ENCODE measurements around the gene TCFL5. TPM values are rescaled to one million over a fixed set of nuclear protein-coding genes. Genes with fewer than 3 reads are reported as not detected.
"Not testable (repeated sequence)": the region's sequence is repeated elsewhere in the genome, so short reads cannot be mapped to it uniquely, and the experiment has no call there.

The TCFL5 gene
- total RNA-seq, 1 donor from 2014 or later = 11.0 TPM

DNA sequence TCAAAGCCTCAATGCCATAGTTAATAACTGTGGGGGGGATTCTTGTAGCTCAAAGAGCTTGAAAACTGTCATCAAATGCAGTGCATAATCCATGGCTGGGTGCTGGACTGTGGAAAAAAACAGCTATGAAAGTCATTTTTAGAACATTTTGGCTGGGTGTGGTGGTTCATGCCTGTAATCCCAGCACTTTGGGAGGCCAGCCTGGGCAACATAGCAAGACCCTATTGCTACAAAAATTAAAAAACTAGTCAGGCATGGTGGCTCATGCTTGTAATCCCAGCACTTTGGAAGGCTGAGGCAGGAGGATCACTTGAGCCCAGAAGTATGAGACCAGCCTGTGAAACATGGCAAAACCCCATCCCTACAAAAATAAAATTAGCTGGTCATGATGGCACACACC is 12.2 kb downstream of the TCFL5 start:
- no peaks in the 10 kb centered on the region for H3K4me1 ChIP-seq (ENCODE audit: insufficient read depth, low read length)
- FAIRE-seq (no peak), DNase-seq (ENCODE audit: low read depth) (no peak)
- no peak overlapping the region for H3K9ac ChIP-seq (ENCODE audit: low read length)
- no peaks in the 10 kb centered on the region for H3K27me3 ChIP-seq (ENCODE audit: insufficient read depth, low read length)
- peaks cover 11% of the 10 kb centered on the region for H3K36me3 ChIP-seq (ENCODE audit: insufficient read depth, low read length)
- peaks cover 10% of the 10 kb centered on the region for H3K36me3 Mint-ChIP-seq (ENCODE audit: low read depth, unreplicated experiment)
- H3K9me3 ChIP-seq (ENCODE audit: insufficient read depth, low read depth, low read length) = no peaks in the 10 kb centered on the region
- no peak overlapping the region for H3K4me3 Mint-ChIP-seq (ENCODE audit: unreplicated experiment)
- peaks cover 9% of the 10 kb centered on the region for H3K4me1 Mint-ChIP-seq (ENCODE audit: low read depth, unreplicated experiment)
- peaks cover 4% of the 10 kb centered on the region for H3K79me2 ChIP-seq (ENCODE audit: insufficient read depth, low read length)
- H4K20me1 ChIP-seq (ENCODE audit: insufficient read depth, low read length) = peaks cover 32% of the 10 kb centered on the region
- H3K27ac ChIP-seq (ENCODE audit: low read depth, low read length) = no peak overlapping the region
- TF ChIP-seq EZH2 (IDR thresholded peaks at IDR 0.05; ENCODE audit: insufficient read depth, low read length) (no peak), CTCF (IDR thresholded peaks at IDR 0.05; ENCODE audit: insufficient read depth, low read depth, low read length) (no peak)
- H3K9me3 Mint-ChIP-seq (ENCODE audit: unreplicated experiment) = no peaks in the 10 kb centered on the region
- H3K4me2 ChIP-seq (ENCODE audit: low read length) = no peak overlapping the region
- H3K27me3 Mint-ChIP-seq (ENCODE audit: low read depth, unreplicated experiment) = no peaks in the 10 kb centered on the region
- H3K4me3 ChIP-seq (ENCODE audit: insufficient read depth, low read depth, low read length) = no peak overlapping the region
- H3K27ac Mint-ChIP-seq (ENCODE audit: unreplicated experiment) = no peak overlapping the region
- no peak overlapping the region for H2AFZ ChIP-seq (ENCODE audit: low read depth, low read length)

GRCh38 chr20:62848917-62849316 is 12.7 kb downstream of the TCFL5 start:
- not testable (repeated sequence) for H3K4me1 ChIP-seq (ENCODE audit: insufficient read depth, low read length); H2AFZ ChIP-seq (ENCODE audit: low read depth, low read length); H3K9me3 ChIP-seq (ENCODE audit: insufficient read depth, low read depth, low read length); H3K27ac Mint-ChIP-seq (ENCODE audit: unreplicated experiment); H3K9me3 Mint-ChIP-seq (ENCODE audit: unreplicated experiment); H3K9ac ChIP-seq (ENCODE audit: low read length); H3K4me3 ChIP-seq (ENCODE audit: insufficient read depth, low read depth, low read length); H3K4me2 ChIP-seq (ENCODE audit: low read length); H3K4me3 Mint-ChIP-seq (ENCODE audit: unreplicated experiment); FAIRE-seq; H3K36me3 Mint-ChIP-seq (ENCODE audit: low read depth, unreplicated experiment); H3K27me3 ChIP-seq (ENCODE audit: insufficient read depth, low read length); H3K27ac ChIP-seq (ENCODE audit: low read depth, low read length); DNase-seq (ENCODE audit: low read depth); H3K79me2 ChIP-seq (ENCODE audit: insufficient read depth, low read length); H3K4me1 Mint-ChIP-seq (ENCODE audit: low read depth, unreplicated experiment); H3K27me3 Mint-ChIP-seq (ENCODE audit: low read depth, unreplicated experiment); H3K36me3 ChIP-seq (ENCODE audit: insufficient read depth, low read length)
- H4K20me1 ChIP-seq (ENCODE audit: insufficient read depth, low read length) = peaks cover 27% of the 10 kb centered on the region

GRCh38 chr20:62846166-62846890 is 15.3 kb downstream of the TCFL5 start:
- Mint-ChIP-seq H3K36me3 (ENCODE audit: low read depth, unreplicated experiment) (peaks cover 7% of the 10 kb centered on the region), H3K9me3 (ENCODE audit: unreplicated experiment) (no peaks in the 10 kb centered on the region), H3K27me3 (ENCODE audit: low read depth, unreplicated experiment) (no peaks in the 10 kb centered on the region), H3K27ac (ENCODE audit: unreplicated experiment) (no peak overlapping the region), H3K4me1 (ENCODE audit: low read depth, unreplicated experiment) (peaks cover 9% of the 10 kb centered on the region), H3K4me3 (ENCODE audit: unreplicated experiment) (no peak overlapping the region)
- TF ChIP-seq EZH2 (IDR thresholded peaks at IDR 0.05; ENCODE audit: insufficient read depth, low read length) = no peak
- TF ChIP-seq CTCF (IDR thresholded peaks at IDR 0.05; ENCODE audit: insufficient read depth, low read depth, low read length) = no peak
- Histone ChIP-seq H3K27ac (ENCODE audit: low read depth, low read length) (no peak overlapping the region), H3K79me2 (ENCODE audit: insufficient read depth, low read length) (no peaks in the 10 kb centered on the region), H3K27me3 (ENCODE audit: insufficient read depth, low read length) (no peaks in the 10 kb centered on the region), H3K4me3 (ENCODE audit: insufficient read depth, low read depth, low read length) (no peak overlapping the region), H4K20me1 (ENCODE audit: insufficient read depth, low read length) (peaks cover 14% of the 10 kb centered on the region), H3K36me3 (ENCODE audit: insufficient read depth, low read length) (no peaks in the 10 kb centered on the region), H3K4me2 (ENCODE audit: low read length) (no peak overlapping the region), H3K9ac (ENCODE audit: low read length) (no peak overlapping the region), H3K4me1 (ENCODE audit: insufficient read depth, low read length) (no peaks in the 10 kb centered on the region), H3K9me3 (ENCODE audit: insufficient read depth, low read depth, low read length) (no peaks in the 10 kb centered on the region), H2AFZ (ENCODE audit: low read depth, low read length) (no peak overlapping the region)
- no peak for FAIRE-seq
- DNase-seq (ENCODE audit: low read depth) = no peak
